HK-2 (cell line): ENCODE data around the gene SIM2.

Source experiments
- DNase-seq: peaks from one replicate; pipeline ENCODE4 v3.0.0-alpha.2; 2018; ENCODE audit not compliant: unreplicated experiment

Gene SIM2

GRCh38 chr21:36792505-36792967 lies 93.6 kb downstream of the SIM2 start:
- DNase-seq, result peak; percentile 63

- DNase-seq, result no peak
These were observed 97.2 kb downstream of the SIM2 start for GRCh38 chr21:36796070-36796469.

GRCh38 chr21:36798491-36798890 lies 99.6 kb downstream of the SIM2 start:
- DNase-seq, result no peak
